Subcutaneous abdominal adipose tissue (tissue), 5 donors: ENCODE data around the gene RTN4.
"Not testable (repeated sequence)": the region's sequence is repeated elsewhere in the genome, so short reads cannot be mapped to it uniquely, and the experiment has no call there.

Experiments
- H3K27ac ChIP-seq: one replicate; pipeline ENCODE4 v1.7.0; 2013; ENCODE audit warnings: low read depth, mild to moderate bottlenecking, inconsistent platforms, low read length, moderate library complexity
- H3K27me3 ChIP-seq, 5 donors: one replicate each; pipeline ENCODE4 v1.7.0; 2013; ENCODE audit warnings: low read length in 5 of 5, inconsistent platforms in 1 of 5; ENCODE audit not compliant: control insufficient read depth in 5 of 5, insufficient read depth in 4 of 5
- H3K36me3 ChIP-seq, 5 donors: one replicate each; pipeline ENCODE4 v1.7.0; 2013; ENCODE audit warnings: low read length in 5 of 5; ENCODE audit not compliant: control insufficient read depth in 5 of 5, insufficient read depth in 5 of 5
- H3K4me1 ChIP-seq, 5 donors: one replicate each; pipeline ENCODE4 v1.7.0; 2013; ENCODE audit warnings: low read length in 5 of 5, mild to moderate bottlenecking in 3 of 5, moderate library complexity in 1 of 5; ENCODE audit not compliant: control insufficient read depth in 5 of 5, insufficient read depth in 5 of 5
- H3K4me3 ChIP-seq, 5 donors: one replicate each; pipeline ENCODE4 v1.7.0; 2013; ENCODE audit warnings: low read length in 5 of 5, low read depth in 1 of 5
- H3K9ac ChIP-seq, 5 donors: one replicate each; pipeline ENCODE4 v1.7.0; 2013; ENCODE audit warnings: low read length in 5 of 5, mild to moderate bottlenecking in 4 of 5, moderate library complexity in 3 of 5
- H3K9me3 ChIP-seq, 5 donors: one replicate each; pipeline ENCODE4 v1.7.0; 2013; ENCODE audit warnings: low read length in 5 of 5; ENCODE audit not compliant: control insufficient read depth in 5 of 5
- donor health status: healthy.
- donor health status: healthy.
- donor health status: healthy.
- donor health status: healthy.
- donor health status: healthy.

Gene RTN4

GRCh38 chr2:55050100-55050994, at the start of gene RTN4:
TSS of gene RTN4 (minus strand) at chr2:55050451. CDS start at chr2:55050300, 151 bp downstream.
- Histone ChIP-seq H3K4me1 (peaks cover 0 to 44% (median 36%) of the 10 kb centered on the region in 5 donors), H3K36me3 (peaks cover 0 to 2% (median 0%) of the 10 kb centered on the region in 5 donors), H3K4me3 (peak within 1 kb of the TSS; percentile 88 to 98 (median 95)), H3K27ac (peak within 1 kb of the TSS; percentile 100), H3K9me3 (no peaks in the 10 kb centered on the region), H3K27me3 (no peaks in the 10 kb centered on the region), H3K9ac (peak within 1 kb of the TSS; percentile 86 to 100 (median 94))

GRCh38 chr2:55099493-55099877, 49.2 kb upstream of the RTN4 start:
- Histone ChIP-seq H3K27me3 (no peaks in the 10 kb centered on the region), H3K9me3 (no peaks in the 10 kb centered on the region), H3K27ac (peak overlapping the region; percentile 95), H3K9ac (peak overlapping the region; percentile 51 to 91 (median 59)), H3K4me3 (no peak overlapping the region), H3K36me3 (no peaks in the 10 kb centered on the region), H3K4me1 (peaks cover 16 to 70% (median 56%) of the 10 kb centered on the region in 5 donors)

- Histone ChIP-seq H3K4me1 (peaks cover 14 to 68% (median 53%) of the 10 kb centered on the region in 5 donors), H3K9ac (peak overlapping the region in 4 of 5 donors; percentile 50 to 86 (median 68)), H3K27me3 (no peaks in the 10 kb centered on the region), H3K4me3 (no peak overlapping the region), H3K27ac (peak overlapping the region; percentile 95), H3K36me3 (no peaks in the 10 kb centered on the region), H3K9me3 (no peaks in the 10 kb centered on the region)
These were observed 47.5 kb upstream of the RTN4 start for GRCh38 chr2:55097461-55098410.

- peak overlapping the region in 4 of 5 donors; percentile 50 to 86 (median 68) for H3K9ac ChIP-seq
- no peak overlapping the region for H3K4me3 ChIP-seq
- H3K27ac ChIP-seq, result peak overlapping the region; percentile 95
- no peaks in the 10 kb centered on the region for H3K9me3 ChIP-seq
- H3K27me3 ChIP-seq, result no peaks in the 10 kb centered on the region
- H3K36me3 ChIP-seq, result no peaks in the 10 kb centered on the region
- H3K4me1 ChIP-seq, result peaks cover 12 to 61% (median 47%) of the 10 kb centered on the region in 5 donors
These were observed 46.8 kb upstream of the RTN4 start for GRCh38 chr2:55097082-55097460.

GRCh38 chr2:55096586-55096985, 46.3 kb upstream of the RTN4 start:
- no peaks in the 10 kb centered on the region for H3K9me3 ChIP-seq
- peak overlapping the region; percentile 95 for H3K27ac ChIP-seq
- H3K9ac ChIP-seq, result peak overlapping the region in 3 of 5 donors; percentile 1 to 56 (median 54)
- peaks cover 10 to 59% (median 47%) of the 10 kb centered on the region in 5 donors for H3K4me1 ChIP-seq
- H3K36me3 ChIP-seq, result no peaks in the 10 kb centered on the region
- H3K4me3 ChIP-seq, result no peak overlapping the region
- H3K27me3 ChIP-seq, result no peaks in the 10 kb centered on the region

GRCh38 chr2:55093381-55093780, 43.1 kb upstream of the RTN4 start:
- Histone ChIP-seq H3K36me3 (no peaks in the 10 kb centered on the region), H3K27me3 (no peaks in the 10 kb centered on the region), H3K9me3 (no peaks in the 10 kb centered on the region), H3K9ac (no peak overlapping the region), H3K27ac (no peak overlapping the region), H3K4me3 (no peak overlapping the region), H3K4me1 (peaks cover 5 to 32% (median 24%) of the 10 kb centered on the region in 5 donors)

GRCh38 chr2:55092439-55092838, 42.2 kb upstream of the RTN4 start:
- H3K36me3 ChIP-seq, result no peaks in the 10 kb centered on the region
- H3K4me3 ChIP-seq, result no peak overlapping the region
- no peaks in the 10 kb centered on the region for H3K9me3 ChIP-seq
- peaks cover 5 to 24% (median 17%) of the 10 kb centered on the region in 5 donors for H3K4me1 ChIP-seq
- H3K9ac ChIP-seq, result no peak overlapping the region
- no peaks in the 10 kb centered on the region for H3K27me3 ChIP-seq
- no peak overlapping the region for H3K27ac ChIP-seq

- H3K9ac ChIP-seq, H3K27ac ChIP-seq, H3K36me3 ChIP-seq, H3K27me3 ChIP-seq, H3K9me3 ChIP-seq, H3K4me3 ChIP-seq: not testable (repeated sequence)
- peaks cover 4 to 17% (median 10%) of the 10 kb centered on the region in 5 donors for H3K4me1 ChIP-seq
These were observed 41.4 kb upstream of the RTN4 start for GRCh38 chr2:55091681-55092080.

- peaks cover 0 to 9% (median 3%) of the 10 kb centered on the region in 5 donors for H3K4me1 ChIP-seq
- H3K27ac ChIP-seq, result no peak overlapping the region
- no peaks in the 10 kb centered on the region for H3K36me3 ChIP-seq
- no peak overlapping the region for H3K4me3 ChIP-seq
- H3K9me3 ChIP-seq, result no peaks in the 10 kb centered on the region
- no peak overlapping the region for H3K9ac ChIP-seq
- H3K27me3 ChIP-seq, result no peaks in the 10 kb centered on the region
These were observed 40.5 kb upstream of the RTN4 start for GRCh38 chr2:55090702-55091101.
